ENCODE data around the gene PERM1. TPM values are rescaled to one million over a fixed set of nuclear protein-coding genes. Genes with fewer than 3 reads are reported as not detected.

PERM1 gene
- total RNA-seq, 1 experiment from 2014 or later, result 0.18 TPM

DNA sequence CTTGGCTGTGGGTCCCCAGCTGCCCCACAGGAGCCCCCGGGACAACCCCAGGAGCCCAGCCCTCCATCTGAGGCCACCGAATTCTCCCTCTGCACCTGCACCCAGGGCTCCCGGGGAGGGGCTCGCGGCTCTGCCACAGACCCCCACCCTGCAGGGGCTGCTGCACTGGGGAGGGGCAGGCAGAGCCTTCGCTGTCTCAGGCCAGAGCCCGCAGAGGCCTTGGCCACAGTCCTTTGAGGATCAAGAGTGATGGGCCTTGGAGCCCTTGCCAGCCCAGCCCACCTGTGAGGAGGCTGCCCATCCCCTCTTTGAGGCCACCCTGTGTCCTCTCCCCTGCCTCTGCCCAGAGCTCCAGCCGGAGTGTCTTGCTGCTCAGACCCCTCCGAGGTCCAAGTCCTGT, 6.5 kb downstream of the PERM1 start:
- Histone ChIP-seq H3K27me3 (replicated peaks; ENCODE audit: control insufficient read depth, insufficient read depth, low read length) (no peaks in the 10 kb centered on the region), H3K9me3 (no peaks in the 10 kb centered on the region), H3K4me3 (ENCODE audit: low read depth, low read length) (peak overlapping the region; percentile 48; the same call in 1 of the 2 replicates), H3K36me3 (ENCODE audit: control insufficient read depth, insufficient read depth, low read length) (no peaks in the 10 kb centered on the region), H3K4me1 (peaks cover 5% of the 10 kb centered on the region; the same call in 1 of the 2 replicates)
- peaks cover 11% of the 10 kb centered on the region for H3K4me1 Mint-ChIP-seq (ENCODE audit: low read depth, unreplicated experiment)
- DNase-seq, result no peak
- BruUV-seq (replicated peaks), result no TSS peak
- peak overlapping the region; percentile 4 for H3K27ac Mint-ChIP-seq (ENCODE audit: unreplicated experiment)
- H3K27me3 Mint-ChIP-seq (ENCODE audit: insufficient read depth, unreplicated experiment), result no peaks in the 10 kb centered on the region
- H3K36me3 Mint-ChIP-seq (ENCODE audit: insufficient read depth, unreplicated experiment), result peaks cover 9% of the 10 kb centered on the region
- intact Hi-C loops (cut with micrococcal nuclease; ENCODE audit: unreplicated experiment), result no loop called here
- no peaks in the 10 kb centered on the region for H3K9me3 Mint-ChIP-seq (ENCODE audit: unreplicated experiment)
- TF ChIP-seq CTCF (IDR thresholded peaks at IDR 0.05; ENCODE audit: insufficient read depth in 1 of 2, low read depth in 1 of 2, low read length in 1 of 2, severe bottlenecking in 1 of 2, unreplicated experiment in 1 of 2), result no peak
- H3K4me3 Mint-ChIP-seq (ENCODE audit: unreplicated experiment), result peak overlapping the region; percentile 67
- ChIA-PET POLR2A (no interaction called here), CTCF (interaction anchor here (0.7 to 1.5 kb wide), 2 partner anchors 8 to 42 kb away, joined by 3 to 8 read pairs; partner anchors contain the start of gene PLEKHN1)

GRCh38 chr1:974687-975328, 7.1 kb downstream of the PERM1 start:
- Mint-ChIP-seq H3K27ac (ENCODE audit: unreplicated experiment) (no peak overlapping the region), H3K9me3 (ENCODE audit: unreplicated experiment) (no peaks in the 10 kb centered on the region), H3K4me3 (ENCODE audit: unreplicated experiment) (peak overlapping the region; percentile 48), H3K36me3 (ENCODE audit: insufficient read depth, unreplicated experiment) (peaks cover 9% of the 10 kb centered on the region), H3K27me3 (ENCODE audit: insufficient read depth, unreplicated experiment) (no peaks in the 10 kb centered on the region), H3K4me1 (ENCODE audit: low read depth, unreplicated experiment) (peaks cover 11% of the 10 kb centered on the region)
- ChIA-PET CTCF (interaction anchor here (0.7 kb wide), 1 partner anchor 41 kb away, joined by 3 read pairs; no protein-coding TSS in a partner anchor), POLR2A (no interaction called here)
- no peak for DNase-seq
- no peak overlapping the region for H3K4me3 ChIP-seq (ENCODE audit: low read depth, low read length)
- intact Hi-C loops (cut with micrococcal nuclease; ENCODE audit: unreplicated experiment), result no loop called here
- H3K9me3 ChIP-seq, result no peaks in the 10 kb centered on the region
- peaks cover 5% of the 10 kb centered on the region; the same call in 1 of the 2 replicates for H3K4me1 ChIP-seq
- H3K36me3 ChIP-seq (ENCODE audit: control insufficient read depth, insufficient read depth, low read length), result no peaks in the 10 kb centered on the region
- BruUV-seq (replicated peaks), result no TSS peak
- TF ChIP-seq CTCF (IDR thresholded peaks at IDR 0.05; ENCODE audit: insufficient read depth in 1 of 2, low read depth in 1 of 2, low read length in 1 of 2, severe bottlenecking in 1 of 2, unreplicated experiment in 1 of 2), result no peak
- no peaks in the 10 kb centered on the region for H3K27me3 ChIP-seq (replicated peaks; ENCODE audit: control insufficient read depth, insufficient read depth, low read length)

GRCh38 chr1:974293-974640, 7.6 kb downstream of the PERM1 start:
- POLR2A ChIA-PET, result no interaction called here
- H3K27ac Mint-ChIP-seq (ENCODE audit: unreplicated experiment), result no peak overlapping the region
- no peak for DNase-seq
- CTCF ChIA-PET, result no interaction called here
- no peaks in the 10 kb centered on the region for H3K9me3 ChIP-seq
- H3K36me3 ChIP-seq (ENCODE audit: control insufficient read depth, insufficient read depth, low read length), result no peaks in the 10 kb centered on the region
- no peak for TF ChIP-seq CTCF (IDR thresholded peaks at IDR 0.05; ENCODE audit: insufficient read depth in 1 of 2, low read depth in 1 of 2, low read length in 1 of 2, severe bottlenecking in 1 of 2, unreplicated experiment in 1 of 2)
- H3K4me3 ChIP-seq (ENCODE audit: low read depth, low read length), result no peak overlapping the region
- H3K27me3 ChIP-seq (replicated peaks; ENCODE audit: control insufficient read depth, insufficient read depth, low read length), result no peaks in the 10 kb centered on the region
- H3K4me1 Mint-ChIP-seq (ENCODE audit: low read depth, unreplicated experiment), result peaks cover 11% of the 10 kb centered on the region
- H3K4me1 ChIP-seq, result peaks cover 5% of the 10 kb centered on the region; the same call in 1 of the 2 replicates
- intact Hi-C loops (cut with micrococcal nuclease; ENCODE audit: unreplicated experiment), result no loop called here
- H3K4me3 Mint-ChIP-seq (ENCODE audit: unreplicated experiment), result no peak overlapping the region
- peaks cover 9% of the 10 kb centered on the region for H3K36me3 Mint-ChIP-seq (ENCODE audit: insufficient read depth, unreplicated experiment)
- H3K9me3 Mint-ChIP-seq (ENCODE audit: unreplicated experiment), result no peaks in the 10 kb centered on the region
- BruUV-seq (replicated peaks), result no TSS peak
- no peaks in the 10 kb centered on the region for H3K27me3 Mint-ChIP-seq (ENCODE audit: insufficient read depth, unreplicated experiment)
